GM12865 (cell line): ENCODE data around the gene TBK1.

Experiments
- DNase-seq: peaks from one replicate; pipeline ENCODE4 v3.0.0; 2010; ENCODE audit warnings: low read depth
- H3K4me3 ChIP-seq: 2 replicates; pipeline ENCODE4 v1.5.1; 2011; ENCODE audit warnings: mild to moderate bottlenecking, low read depth, low read length, control low read depth
- CTCF ChIP-seq: IDR thresholded peaks from 2 replicates; pipeline ENCODE4 v1.5.1; 2011; ENCODE audit warnings: low read length, control low read depth, low read depth, inconsistent platforms; ENCODE audit not compliant: insufficient read depth; ENCODE audit errors: missing control alignments

The TBK1 gene

GRCh38 chr12:64412459-64412858 lies 39.5 kb upstream of the TBK1 start:
- no peak overlapping the region for H3K4me3 ChIP-seq
- DNase-seq: no peak
- TF ChIP-seq CTCF: no peak

GRCh38 chr12:64413884-64414283 lies 38.0 kb upstream of the TBK1 start:
- no peak overlapping the region for H3K4me3 ChIP-seq
- DNase-seq: no peak
- TF ChIP-seq CTCF: no peak

- H3K4me3 ChIP-seq: no peak overlapping the region
- DNase-seq: no peak
- TF ChIP-seq CTCF: no peak
These were observed 33.7 kb upstream of the TBK1 start for GRCh38 chr12:64418209-64418608.

- DNase-seq: no peak
- no peak for TF ChIP-seq CTCF
These were observed 32.2 kb upstream of the TBK1 start for GRCh38 chr12:64419696-64420095.

GRCh38 chr12:64427988-64428387 lies 23.9 kb upstream of the TBK1 start:
- no peak for TF ChIP-seq CTCF
- H3K4me3 ChIP-seq: no peak overlapping the region
- no peak for DNase-seq

More at GRCh38 chr12:64419696-64420095, 32.2 kb upstream of the TBK1 start:
- H3K4me3 ChIP-seq: no peak overlapping the region

- no peak for DNase-seq
- no peak for TF ChIP-seq CTCF
- H3K4me3 ChIP-seq: no peak overlapping the region
These were observed 23.0 kb upstream of the TBK1 start for GRCh38 chr12:64428956-64429355.

- DNase-seq: no peak
- no peak for TF ChIP-seq CTCF
- no peak overlapping the region for H3K4me3 ChIP-seq
These were observed 21.0 kb upstream of the TBK1 start for GRCh38 chr12:64430886-64431285.
